GM12892 (cell line): ENCODE measurements around the gene LAMC2.

Experiments used
- POLR2A ChIP-seq: IDR thresholded peaks from 2 replicates; pipeline ENCODE4 v1.6.1; 2011; ENCODE audit warnings: low read depth, low read length, control low read depth
- TAF1 ChIP-seq: IDR thresholded peaks from 2 replicates; pipeline ENCODE4 v1.6.1; 2011; ENCODE audit warnings: low read depth, mild to moderate bottlenecking, control low read depth, low read length, borderline replicate concordance

DNA sequence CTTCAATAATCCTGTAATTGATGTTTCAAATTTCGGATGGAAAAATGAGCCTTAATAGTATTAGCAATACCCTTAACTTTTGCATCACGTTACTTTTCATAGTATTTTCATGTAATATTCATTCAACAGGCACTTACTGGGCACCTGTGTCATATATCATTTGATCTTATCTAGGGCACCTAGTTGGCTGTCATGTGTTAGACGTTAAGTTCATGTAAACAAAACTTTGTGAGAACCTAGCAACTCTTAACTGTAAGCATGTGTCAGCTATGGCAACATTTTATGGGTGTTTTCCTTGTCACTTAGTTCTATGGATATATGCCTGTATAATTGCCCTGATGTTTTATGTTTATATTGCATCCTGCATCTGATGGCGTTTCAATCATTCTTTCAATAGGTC lies 777 bp downstream of the LAMC2 start:
- TF ChIP-seq POLR2A (no peak), TAF1 (no peak)
